ENCODE measurements around the gene ZDHHC3.

Gene ZDHHC3

GRCh38 chr3:44926921-44927320 is 49.1 kb downstream of the ZDHHC3 start:
- in situ Hi-C loops (cut with HindIII; ENCODE audit: low sequenced_read_pairs), result no loop called here
- no peak overlapping the region for H3K4me3 ChIP-seq (ENCODE audit: low read depth, low read length)
- no peak for TF ChIP-seq CTCF (IDR thresholded peaks at IDR 0.05; ENCODE audit: low read depth, low read length)
- DNase-seq (ENCODE audit: low read depth, low spot score), result no peak

- in situ Hi-C loops (cut with HindIII; ENCODE audit: low sequenced_read_pairs), result no loop called here
- no peak for DNase-seq (ENCODE audit: low read depth, low spot score)
- no peak for TF ChIP-seq CTCF (IDR thresholded peaks at IDR 0.05; ENCODE audit: low read depth, low read length)
- H3K4me3 ChIP-seq (ENCODE audit: low read depth, low read length), result no peak overlapping the region
Observed at GRCh38 chr3:44926172-44926571, 49.8 kb downstream of the ZDHHC3 start.

DNA sequence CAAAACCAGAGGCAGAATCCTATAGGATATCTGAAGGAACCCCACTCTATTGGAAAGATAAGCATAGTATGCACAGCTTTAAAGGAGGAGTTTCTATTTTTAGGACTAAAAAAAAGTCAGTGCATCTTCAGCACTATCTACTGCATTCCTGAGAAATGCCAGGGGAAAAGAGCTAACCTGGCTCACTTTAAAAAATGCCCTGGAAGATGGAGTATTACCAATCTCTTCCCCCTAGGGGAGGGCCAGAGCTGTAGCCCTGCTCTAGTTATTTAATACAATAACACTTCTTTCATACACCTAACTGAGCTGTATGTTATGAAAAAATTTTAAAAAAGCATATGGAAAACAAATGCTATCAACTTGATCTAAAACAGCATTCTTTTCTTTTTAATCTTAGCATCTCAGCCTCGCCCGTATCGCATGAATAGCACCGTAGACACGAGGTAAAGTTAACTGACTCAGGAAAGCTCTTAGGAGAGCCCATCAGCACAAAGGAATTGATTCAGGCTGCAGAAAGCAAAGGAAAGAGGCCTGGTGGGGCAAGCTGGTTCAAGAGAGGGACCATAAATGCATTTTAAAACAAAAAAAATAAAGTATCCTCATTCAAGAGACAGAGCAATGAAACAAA is 51.4 kb downstream of the ZDHHC3 start:
- no peak for TF ChIP-seq CTCF (IDR thresholded peaks at IDR 0.05; ENCODE audit: low read depth, low read length)
- DNase-seq (ENCODE audit: low read depth, low spot score), result no peak

DNA sequence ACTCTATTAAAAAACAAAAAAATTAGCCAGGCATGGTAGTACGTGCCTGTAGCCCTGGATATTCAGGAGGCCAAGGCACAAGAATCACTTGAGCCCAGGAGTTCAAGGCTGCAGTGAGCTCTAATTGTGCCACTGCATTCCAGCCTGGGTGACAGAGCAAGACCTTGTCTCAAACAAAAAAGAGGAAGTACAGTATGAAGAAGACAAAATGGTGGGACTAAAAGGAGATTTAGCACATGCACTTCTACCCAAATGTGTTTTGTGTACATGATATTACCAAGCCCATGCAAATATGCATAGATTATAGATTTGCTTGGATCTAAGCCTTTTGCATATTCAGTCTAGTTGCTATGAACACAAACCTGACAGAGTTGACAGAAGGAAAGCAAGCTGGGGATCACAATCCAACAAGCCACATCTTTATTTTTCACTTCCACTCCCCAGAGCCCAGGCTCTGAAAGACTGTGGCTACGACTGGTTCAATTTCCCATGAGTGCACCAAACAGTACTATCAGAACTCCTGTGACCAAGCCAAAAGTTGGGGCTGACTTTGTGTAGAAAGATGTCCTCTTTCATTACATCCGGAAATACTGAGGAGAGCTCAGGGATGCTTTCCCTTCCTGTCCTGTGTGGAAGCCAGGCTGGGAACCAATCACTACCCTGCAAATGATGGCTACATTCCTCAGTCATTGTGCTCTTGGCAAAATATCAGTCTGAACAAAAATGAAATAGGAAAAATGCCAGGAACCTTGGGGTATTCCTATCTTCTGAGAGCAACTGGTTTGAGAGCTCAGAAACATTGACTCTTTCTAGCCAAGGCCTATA is 52.1 kb downstream of the ZDHHC3 start:
- DNase-seq (ENCODE audit: low read depth, low spot score), result peak; percentile 13
- in situ Hi-C loops (cut with HindIII; ENCODE audit: low sequenced_read_pairs), result no loop called here
- TF ChIP-seq CTCF (IDR thresholded peaks at IDR 0.05; ENCODE audit: low read depth, low read length), result no peak
- H3K4me3 ChIP-seq (ENCODE audit: low read depth, low read length), result no peak overlapping the region

More for the DNA sequence above, 51.4 kb downstream of the ZDHHC3 start:
- in situ Hi-C loops (cut with HindIII; ENCODE audit: low sequenced_read_pairs), result no loop called here
- H3K4me3 ChIP-seq (ENCODE audit: low read depth, low read length), result no peak overlapping the region

- no peak for TF ChIP-seq CTCF (IDR thresholded peaks at IDR 0.05; ENCODE audit: low read depth, low read length)
- in situ Hi-C loops (cut with HindIII; ENCODE audit: low sequenced_read_pairs), result no loop called here
- H3K4me3 ChIP-seq (ENCODE audit: low read depth, low read length), result no peak overlapping the region
- no peak for DNase-seq (ENCODE audit: low read depth, low spot score)
Observed at GRCh38 chr3:44920081-44920480, 55.9 kb downstream of the ZDHHC3 start.

- in situ Hi-C loops (cut with HindIII; ENCODE audit: low sequenced_read_pairs), result no loop called here
- TF ChIP-seq CTCF (IDR thresholded peaks at IDR 0.05; ENCODE audit: low read depth, low read length), result no peak
- no peak overlapping the region for H3K4me3 ChIP-seq (ENCODE audit: low read depth, low read length)
- no peak for DNase-seq (ENCODE audit: low read depth, low spot score)
Observed at GRCh38 chr3:44918581-44918980, 57.4 kb downstream of the ZDHHC3 start.
